ENCODE measurements around the gene KCNIP2. TPM values are rescaled to one million over a fixed set of nuclear protein-coding genes. Genes with fewer than 3 reads are reported as not detected.

Gene KCNIP2
- total RNA-seq, 1 donor from 2014 or later = 516 TPM

- ATAC-seq (ENCODE audit: poor library complexity) (peak; percentile 34), DNase-seq (no peak)
- intact Hi-C loops (cut with DNase I) = no loop called here
These were observed 15.3 kb upstream of the KCNIP2 start for GRCh38 chr10:101858723-101859500.

- ATAC-seq (ENCODE audit: poor library complexity) (peak; percentile 59), DNase-seq (no peak)
- intact Hi-C loops (cut with DNase I) = no loop called here
These were observed 14.3 kb upstream of the KCNIP2 start for GRCh38 chr10:101857802-101858476.

DNA sequence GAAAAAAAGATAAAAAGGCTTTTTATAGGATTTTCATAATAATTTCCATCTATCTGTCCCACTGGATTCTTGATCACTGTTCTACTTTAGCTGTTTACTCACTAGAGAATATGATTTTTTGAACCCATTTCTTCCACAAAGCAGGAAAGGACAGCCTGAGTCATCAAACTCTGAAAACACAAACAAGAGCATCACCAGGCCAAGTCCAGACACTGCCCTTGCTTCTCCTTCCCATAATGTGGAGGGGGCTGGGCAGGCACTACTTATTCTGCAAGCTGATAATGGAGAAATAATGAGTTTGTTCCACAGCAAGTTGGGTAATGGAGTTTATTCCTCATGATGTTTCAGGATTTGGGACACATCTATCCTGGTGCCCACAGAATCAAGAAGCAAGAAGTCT is 13.0 kb upstream of the KCNIP2 start:
- intact Hi-C loops (cut with DNase I) = no loop called here
- DNase-seq (no peak), ATAC-seq (ENCODE audit: poor library complexity) (no peak)

DNA sequence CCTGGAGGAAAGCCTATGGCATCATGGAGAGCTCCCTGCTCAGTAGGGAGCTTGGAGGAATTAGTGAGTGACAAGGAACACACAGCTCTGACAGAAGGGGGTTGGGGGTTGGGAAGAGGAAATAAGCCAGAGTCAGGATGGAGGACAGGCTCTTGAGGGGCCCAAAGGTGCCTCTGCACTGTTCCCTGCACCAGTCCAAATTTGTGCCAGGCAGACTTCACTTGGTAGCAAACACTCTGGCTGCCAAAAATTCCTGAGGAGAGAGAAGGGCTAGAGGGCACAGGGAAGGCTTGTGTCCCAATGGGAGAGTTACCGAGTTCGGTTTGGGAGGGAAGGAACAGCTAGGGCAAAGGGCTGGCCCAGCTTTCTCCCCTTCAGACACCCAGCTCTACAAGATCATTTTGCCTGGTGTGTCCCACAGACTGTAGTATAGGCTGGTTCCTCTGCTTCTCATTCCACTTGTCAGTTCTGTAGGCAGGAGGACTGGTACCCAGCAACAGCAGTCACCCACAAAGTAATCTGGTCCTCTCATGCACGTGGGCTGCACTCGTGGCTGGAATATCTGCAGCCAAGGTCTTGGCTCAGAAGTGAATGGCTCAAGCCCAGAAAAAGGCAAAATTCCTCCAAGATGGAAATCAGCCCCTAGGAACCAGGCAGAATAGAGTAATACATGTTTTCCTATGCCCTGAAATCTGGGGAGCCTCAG is 8.0 kb upstream of the KCNIP2 start:
- peak; percentile 67 for ATAC-seq (ENCODE audit: poor library complexity)
- intact Hi-C loops (cut with DNase I) = no loop called here

GRCh38 chr10:101850749-101851148 is 7.1 kb upstream of the KCNIP2 start:
- DNase-seq (no peak), ATAC-seq (ENCODE audit: poor library complexity) (no peak)
- intact Hi-C loops (cut with DNase I) = no loop called here

More for the DNA sequence above, 8.0 kb upstream of the KCNIP2 start:
- DNase-seq = no peak

DNA sequence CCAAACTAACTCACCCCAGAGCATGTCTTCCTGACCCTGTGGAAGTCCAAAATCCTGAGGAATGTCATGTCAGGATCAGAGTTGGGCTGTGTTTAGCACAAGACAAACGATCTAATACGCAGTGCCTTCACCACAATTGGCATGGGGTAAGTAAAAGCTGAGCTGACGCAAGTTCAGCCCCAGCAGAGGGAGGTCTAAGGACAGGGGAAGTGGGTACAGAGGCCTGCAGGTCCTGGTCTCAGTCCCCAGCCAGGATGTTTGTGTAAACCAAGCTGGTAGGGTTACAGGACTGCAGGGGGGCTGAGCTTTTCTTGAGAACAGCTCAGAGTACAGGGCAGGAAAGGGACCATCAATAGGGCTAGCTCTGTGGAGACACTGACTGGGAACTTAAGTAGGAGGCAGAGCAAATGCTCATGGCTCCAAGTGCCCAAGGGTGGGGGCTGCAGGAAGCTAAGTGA is 5.3 kb upstream of the KCNIP2 start:
- intact Hi-C loops (cut with DNase I) = loop anchor here (10.0 kb wide), 1 partner anchor 116 kb away; no protein-coding TSS in a partner anchor
- DNase-seq = no peak
- no peak for ATAC-seq (ENCODE audit: poor library complexity)

GRCh38 chr10:101848408-101848807 is 4.8 kb upstream of the KCNIP2 start:
- DNase-seq (no peak), ATAC-seq (ENCODE audit: poor library complexity) (no peak)
- intact Hi-C loops (cut with DNase I) = loop anchor here (10.0 kb wide), 1 partner anchor 116 kb away; no protein-coding TSS in a partner anchor

DNA sequence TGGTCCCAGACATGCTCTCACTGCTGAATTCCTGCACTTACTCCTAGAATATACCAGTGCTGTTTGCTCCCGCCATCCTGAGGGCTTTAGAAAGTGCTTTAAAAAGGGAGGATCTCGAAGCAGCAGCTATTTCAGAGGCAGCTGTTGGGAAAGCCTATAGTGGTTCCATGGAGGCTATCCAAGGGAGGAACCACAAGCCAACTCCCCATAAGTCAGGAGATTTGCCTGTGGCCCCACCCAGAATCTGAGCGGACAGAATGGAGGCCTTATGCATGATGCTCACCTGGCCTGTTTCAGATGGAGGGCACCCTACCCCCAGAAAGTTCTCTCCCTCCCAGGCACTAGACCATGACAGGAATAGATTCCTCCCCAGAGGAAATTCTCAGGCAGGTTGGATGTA is 2.3 kb upstream of the KCNIP2 start:
- DNase-seq (no peak), ATAC-seq (ENCODE audit: poor library complexity) (no peak)
- intact Hi-C loops (cut with DNase I) = loop anchor here (10.0 kb wide), 1 partner anchor 119 kb away; no protein-coding TSS in a partner anchor

- intact Hi-C loops (cut with DNase I) = loop anchor here (2.0 to 10.0 kb wide), 3 partner anchors 40 to 167 kb away; no protein-coding TSS in a partner anchor
- ATAC-seq (ENCODE audit: poor library complexity) (no peak), DNase-seq (no peak)
These were observed 1.8 kb downstream of the KCNIP2 start for GRCh38 chr10:101841826-101842225.

GRCh38 chr10:101840741-101841453 is 2.7 kb downstream of the KCNIP2 start:
- ATAC-seq (ENCODE audit: poor library complexity) (peak; percentile 72), DNase-seq (peak; percentile 87)
- intact Hi-C loops (cut with DNase I) = loop anchor here (2.0 to 10.0 kb wide), 3 partner anchors 41 to 168 kb away; no protein-coding TSS in a partner anchor

- intact Hi-C loops (cut with DNase I) = loop anchor here (2.0 to 10.0 kb wide), 3 partner anchors 42 to 169 kb away; no protein-coding TSS in a partner anchor
- ATAC-seq (ENCODE audit: poor library complexity) = no peak
- no peak for DNase-seq
These were observed 3.4 kb downstream of the KCNIP2 start for GRCh38 chr10:101840102-101840684.

DNA sequence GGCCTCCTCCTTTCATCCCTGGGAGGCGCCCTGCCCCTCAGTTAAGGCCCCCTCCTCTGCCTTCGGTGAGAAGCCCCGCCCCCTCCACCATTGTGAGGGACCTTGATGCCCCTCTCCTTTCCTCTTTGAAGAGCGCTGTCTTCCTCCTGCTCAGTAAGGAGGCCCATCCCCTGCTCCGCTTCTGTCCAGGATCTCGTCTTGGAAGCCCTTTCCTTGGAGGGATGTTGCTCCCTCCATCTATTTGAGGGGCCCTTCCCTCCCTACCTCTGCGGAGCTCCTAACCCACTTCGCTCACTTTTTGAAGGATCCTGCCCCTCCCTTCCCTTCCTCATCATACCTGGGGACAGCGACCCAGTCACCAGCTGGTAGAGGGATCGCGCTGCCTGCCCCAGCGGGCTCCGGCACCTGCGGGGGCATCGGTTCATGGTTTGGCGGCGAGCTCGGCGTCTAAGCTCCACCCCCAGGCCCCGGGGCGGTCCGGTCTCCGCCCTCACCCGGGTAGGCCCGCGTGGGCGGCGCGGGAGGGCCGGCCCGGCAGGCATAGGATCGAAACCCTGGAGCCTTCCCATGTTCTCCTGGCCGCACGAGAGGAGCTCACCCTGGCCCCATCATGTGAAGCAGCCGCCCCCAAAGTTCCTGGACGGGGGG is 4.1 kb downstream of the KCNIP2 start:
- ATAC-seq (ENCODE audit: poor library complexity) = peak; percentile 22

DNA sequence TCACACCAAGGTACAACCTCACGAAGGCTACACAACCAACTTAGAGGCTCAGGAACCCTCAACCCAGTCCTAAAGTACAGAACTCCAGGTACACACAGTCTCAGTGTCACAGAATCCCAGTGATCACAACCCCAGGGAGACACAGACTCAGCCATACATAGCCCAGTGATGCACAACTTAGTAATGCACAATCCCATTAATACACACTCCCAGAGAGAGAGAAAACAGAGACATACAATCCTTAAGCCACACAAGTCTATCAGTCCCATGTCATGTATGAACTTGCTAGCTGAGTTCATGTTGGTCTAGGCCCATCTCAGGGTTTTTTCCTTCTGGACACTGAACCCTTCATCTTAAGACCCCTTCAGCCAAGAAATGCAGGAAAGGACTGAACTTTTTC is 4.6 kb downstream of the KCNIP2 start:
- ATAC-seq (ENCODE audit: poor library complexity) = no peak
- no peak for DNase-seq
- intact Hi-C loops (cut with DNase I) = no loop called here

More for the DNA sequence above, 4.1 kb downstream of the KCNIP2 start:
- DNase-seq = peak; percentile 66
- intact Hi-C loops (cut with DNase I) = loop anchor here (2.0 to 10.0 kb wide), 3 partner anchors 43 to 169 kb away; no protein-coding TSS in a partner anchor

DNA sequence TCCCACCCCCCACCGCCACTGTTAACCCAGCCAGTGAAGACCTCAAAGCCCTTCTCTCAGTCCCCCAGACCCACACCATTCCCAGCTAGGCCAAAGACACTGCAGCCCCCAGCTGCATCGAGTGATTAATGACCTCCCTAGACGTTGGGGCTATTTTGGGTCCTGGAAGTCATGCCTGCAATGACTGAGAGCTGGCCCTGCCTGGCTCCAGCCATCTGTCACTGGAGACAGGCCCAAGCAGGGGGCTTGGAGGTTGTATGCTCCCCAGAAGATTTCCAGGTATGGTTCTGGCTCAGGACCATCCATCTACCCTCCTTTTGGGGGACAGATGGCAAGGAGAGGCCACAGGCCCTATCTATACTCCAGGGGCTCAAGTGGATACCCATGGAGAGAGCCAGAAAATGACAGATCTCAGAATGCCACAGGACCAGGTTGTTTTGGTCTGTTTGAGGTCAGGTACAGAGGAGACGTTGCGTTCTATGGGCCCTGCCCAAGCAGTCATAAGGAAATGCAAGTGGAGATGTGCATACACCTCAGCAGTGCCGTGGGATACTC is 5.1 kb downstream of the KCNIP2 start:
- ATAC-seq (ENCODE audit: poor library complexity) (no peak), DNase-seq (no peak)
- intact Hi-C loops (cut with DNase I) = no loop called here

DNA sequence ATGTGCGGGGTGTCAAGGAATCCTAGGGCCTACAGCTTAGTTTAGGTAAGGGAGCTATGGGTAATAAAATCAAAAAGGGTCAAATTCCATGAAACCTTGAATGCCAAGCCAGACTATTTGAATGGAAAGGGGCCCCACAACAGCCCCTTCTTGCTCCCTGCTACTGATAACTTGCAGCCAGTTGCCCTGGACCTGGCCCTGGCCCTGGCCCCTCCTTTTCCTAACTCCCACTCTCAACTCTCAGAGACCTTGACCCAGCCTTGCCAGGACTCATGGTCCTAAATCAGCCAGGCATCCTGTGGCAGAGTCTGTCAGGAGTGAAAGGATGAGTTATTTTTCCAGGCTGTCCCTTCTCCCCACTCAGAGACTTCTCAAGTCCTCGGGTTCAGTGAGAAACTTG is 5.9 kb downstream of the KCNIP2 start:
- intact Hi-C loops (cut with DNase I) = no loop called here
- DNase-seq = no peak
- ATAC-seq (ENCODE audit: poor library complexity) = no peak

GRCh38 chr10:101835362-101835761 is 8.2 kb downstream of the KCNIP2 start:
- DNase-seq (no peak), ATAC-seq (ENCODE audit: poor library complexity) (no peak)
- intact Hi-C loops (cut with DNase I) = no loop called here

DNA sequence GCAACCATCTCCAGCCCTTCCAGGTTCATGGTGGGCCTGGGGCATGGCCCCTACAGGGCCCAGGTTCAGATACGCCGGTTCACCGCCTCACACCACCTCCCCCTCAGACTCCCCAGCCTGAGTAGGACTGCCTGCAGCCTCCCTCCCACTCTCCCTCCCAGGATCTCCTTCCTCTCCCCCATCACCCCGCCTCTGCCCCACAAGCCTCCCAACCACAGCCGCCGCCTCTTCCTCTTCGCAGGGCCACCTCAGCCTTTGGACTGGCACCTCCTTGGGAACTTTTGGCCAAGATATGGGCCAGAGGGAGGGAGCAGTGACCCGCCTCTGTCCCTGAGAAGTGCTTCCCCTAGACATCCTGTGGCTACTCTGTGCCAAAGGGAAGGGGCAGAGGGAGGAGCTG is 9.3 kb downstream of the KCNIP2 start:
- DNase-seq (peak; percentile 69), ATAC-seq (ENCODE audit: poor library complexity) (no peak)
- intact Hi-C loops (cut with DNase I) = no loop called here
